B cell (primary cell): Measurements from ENCODE around the gene CCDC178. TPM values are rescaled to one million over a fixed set of nuclear protein-coding genes. Genes with fewer than 3 reads are reported as not detected.

Experiments
- ATAC-seq: fragments of 200-7000 bp; cut with Tn5 transposase; one replicate; pipeline ENCODE4 v1.10.0; 2021; ENCODE audit warnings: low read depth, mild to moderate bottlenecking, moderate number of reproducible peaks, moderate library complexity
- CTCF ChIA-PET: fragments of 350-600 bp; sonication (Branson Sonifier 250); formaldehyde crosslinking; loops from one replicate; lab custom pipeline; 2021; ENCODE audit warnings: antibody characterized with exemption, inconsistent platforms; lab: Charles Lee
- POLR2A ChIA-PET: fragments of 350-600 bp; sonication (Branson Sonifier 250); formaldehyde crosslinking; loops from one replicate; lab custom pipeline; 2021; ENCODE audit warnings: antibody characterized with exemption; lab: Charles Lee
- DNase-seq: peaks from one replicate; pipeline ENCODE4 v3.0.0; 2013
- H2AFZ ChIP-seq: 2 replicates; pipeline ENCODE4 v1.6.1; 2012; ENCODE audit warnings: mild to moderate bottlenecking, low read depth, low read length; ENCODE audit not compliant: insufficient read depth, poor library complexity, severe bottlenecking
- H3K27ac ChIP-seq, 2 donors: 1 replicate in 1 of 2; 2 replicates in 1 of 2; pipeline ENCODE4 v1.5.1; 2012 to 2013; ENCODE audit warnings: low read length in 2 of 2, mild to moderate bottlenecking in 2 of 2, moderate library complexity in 1 of 2
- H3K27me3 ChIP-seq, 4 experiments: fragments of 200-600 bp in 1 of 4; sonication (generic) in 1 of 4; replicated peaks in 1 of 4; 1 replicate in 2 of 4; 2 replicates in 2 of 4; pipeline versions ENCODE4 v1.6.1 to v1.7.0; 2013 to 2016; ENCODE audit warnings: low read length in 3 of 4, mild to moderate bottlenecking in 2 of 4, mixed read lengths in 1 of 4, moderate library complexity in 1 of 4; ENCODE audit not compliant: insufficient read depth in 4 of 4, control insufficient read depth in 3 of 4; ENCODE audit errors: control extremely low read depth in 1 of 4
- H3K36me3 ChIP-seq, 2 experiments: replicated peaks in 1 of 2; 1 replicate in 1 of 2; 2 replicates in 1 of 2; pipeline versions ENCODE4 v1.6.1 to v1.7.1; 2013; ENCODE audit warnings: low read length in 1 of 2; ENCODE audit not compliant: insufficient read depth in 2 of 2, control insufficient read depth in 1 of 2; ENCODE audit errors: control extremely low read depth in 1 of 2, extremely low read depth in 1 of 2
- H3K4me1 ChIP-seq, 2 donors: fragments of 200-600 bp in 1 of 2; sonication (generic) in 1 of 2; 1 replicate in 1 of 2; 2 replicates in 1 of 2; pipeline versions ENCODE4 v1.5.1 to v1.6.1; 2013 to 2017; ENCODE audit warnings: low read length in 2 of 2; ENCODE audit not compliant: control insufficient read depth in 2 of 2, insufficient read depth in 2 of 2
- H3K4me2 ChIP-seq: replicated peaks from 2 replicates; pipeline ENCODE3; 2012; ENCODE audit warnings: mild to moderate bottlenecking, low read depth, low read length; ENCODE audit not compliant: poor library complexity, severe bottlenecking
- H3K4me3 ChIP-seq, 5 experiments: fragments of 200-600 bp in 1 of 5; sonication (generic) in 1 of 5; 1 replicate in 3 of 5; 2 replicates in 2 of 5; pipeline versions ENCODE4 v1.5.1 to v1.7.0; 2011 to 2016; ENCODE audit warnings: low read length in 4 of 5, mild to moderate bottlenecking in 4 of 5, low read depth in 2 of 5, control low read depth in 1 of 5, moderate library complexity in 1 of 5; ENCODE audit not compliant: insufficient read depth in 1 of 5; ENCODE audit errors: control extremely low read depth in 1 of 5, extremely low read depth in 1 of 5
- H3K79me2 ChIP-seq: fragments of 200-600 bp; sonication (generic); one replicate; pipeline ENCODE4 v1.6.0; 2016; ENCODE audit warnings: low read length; ENCODE audit not compliant: control insufficient read depth, insufficient read depth
- H3K9ac ChIP-seq: fragments of 200-600 bp; sonication (generic); 2 replicates; pipeline ENCODE4 v1.6.1; 2017; ENCODE audit warnings: mild to moderate bottlenecking, low read length, moderate library complexity
- H3K9me3 ChIP-seq, 3 donors: one replicate each; pipeline versions ENCODE4 v1.6.1 to v1.7.1; 2013; ENCODE audit warnings: low read length in 2 of 3; ENCODE audit not compliant: control insufficient read depth in 2 of 3, insufficient read depth in 1 of 3; ENCODE audit errors: control extremely low read depth in 1 of 3
- H4K20me1 ChIP-seq: 2 replicates; pipeline ENCODE4 v1.6.0; 2012; ENCODE audit warnings: mild to moderate bottlenecking, low read length; ENCODE audit not compliant: insufficient read depth, control insufficient read depth, poor library complexity, severe bottlenecking
- H3K27ac Mint-ChIP-seq: one replicate; pipeline ENCODE4 v1.8.0; 2021; ENCODE audit warnings: mixed read lengths
- H3K27me3 Mint-ChIP-seq: one replicate; pipeline ENCODE4 v1.8.0; 2021; ENCODE audit warnings: mixed read lengths
- H3K4me1 Mint-ChIP-seq: one replicate; pipeline ENCODE4 v1.8.0; 2021; ENCODE audit warnings: mixed read lengths
- H3K4me3 Mint-ChIP-seq: one replicate; pipeline ENCODE4 v1.8.0; 2021; ENCODE audit warnings: mixed read lengths
- H3K9me3 Mint-ChIP-seq: one replicate; pipeline ENCODE4 v1.8.0; 2022; ENCODE audit warnings: mixed read lengths; ENCODE audit not compliant: insufficient read depth
- CTCF ChIP-seq: fragments of 200-600 bp; IDR thresholded peaks from one replicate; pipeline ENCODE4 v1.8.0; 2022; ENCODE audit warnings: antibody characterized with exemption, mild to moderate bottlenecking
- EZH2 ChIP-seq: IDR thresholded peaks from 2 replicates; pipeline ENCODE4 v1.6.1; 2012; ENCODE audit warnings: borderline replicate concordance, low read depth, mild to moderate bottlenecking, moderate library complexity, low read length; ENCODE audit not compliant: insufficient read depth, poor library complexity, severe bottlenecking
- WGBS: methylation state at CpG from one replicate; pipeline ENCODE4 v1.1.5; 2013; ENCODE audit warnings: missing lambda C conversion rate; ENCODE audit not compliant: insufficient coverage; 5-methylcytosine and 5-hydroxymethylcytosine counted together
- intact Hi-C: fragments of 100-400 bp; cut with micrococcal nuclease; formaldehyde crosslinking; loops from one replicate; pipeline ENCODE4 v1.10.0; 2022
- polyA plus RNA-seq: library from polyadenylated mRNA; depleted of rRNA; stranded (reverse); fragments of >200 nt; gene quantifications from 2 replicates; pipeline ENCODE4 v1.2.3, GENCODE V29; 2012
- total RNA-seq, 2 donors: library from RNA; stranded (reverse); fragments of 120-200 nt in 1 of 2; gene quantifications; 1 replicate in 1 of 2; 2 replicates in 1 of 2; pipeline versions ENCODE4 v1.2.3 to v1.2.4, GENCODE V29; 2013 to 2022

CCDC178 gene
- total and polyA plus RNA-seq, 2 donors (not counting 1 experiment from before 2014, with no cell fraction given) = not detected

- intact Hi-C loops = no loop called here
- Histone ChIP-seq H3K4me2 (no peak overlapping the region), H3K9me3 (no peaks in the 10 kb centered on the region), H3K4me1 (no peaks in the 10 kb centered on the region), H2AFZ (no peak overlapping the region), H3K27me3 (no peaks in the 10 kb centered on the region), H3K79me2 (no peaks in the 10 kb centered on the region), H3K4me3 (no peak overlapping the region), H4K20me1 (no peaks in the 10 kb centered on the region), H3K27ac (no peak overlapping the region), H3K36me3 (no peaks in the 10 kb centered on the region), H3K9ac (no peak overlapping the region)
- no peak overlapping the region for H3K27ac Mint-ChIP-seq
- no peak for DNase-seq
- CTCF ChIA-PET = no interaction called here
- H3K4me3 Mint-ChIP-seq = no peak overlapping the region
- H3K4me1 Mint-ChIP-seq = no peaks in the 10 kb centered on the region
- POLR2A ChIA-PET = no interaction called here
- H3K27me3 Mint-ChIP-seq = no peaks in the 10 kb centered on the region
- TF ChIP-seq EZH2 = no peak
- H3K9me3 Mint-ChIP-seq = no peaks in the 10 kb centered on the region
- ATAC-seq = no peak
- no CpG with 5 or more reads among the region's 4 CpGs for WGBS
Measured at GRCh38 chr18:33375829-33376228, 64.7 kb downstream of the CCDC178 start.

DNA sequence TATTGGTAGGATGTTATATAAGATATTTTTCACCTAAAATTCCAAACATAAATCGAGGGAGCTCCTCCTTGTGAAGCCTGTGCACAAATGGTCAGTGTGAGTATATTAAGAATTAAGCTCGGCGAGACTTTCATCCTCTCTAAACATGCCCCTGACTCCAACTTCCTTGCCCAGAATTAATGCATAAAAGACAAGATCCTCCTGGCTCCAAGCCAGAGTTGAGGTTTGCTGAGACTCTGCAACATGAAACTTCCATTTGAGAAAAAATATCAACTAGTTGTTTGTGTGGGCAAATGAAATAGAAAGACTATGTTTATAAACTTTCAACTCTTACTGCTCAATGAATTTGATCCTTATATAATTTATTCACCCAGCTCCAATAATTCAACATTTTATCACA is 68.1 kb downstream of the CCDC178 start:
- Histone ChIP-seq H4K20me1 (no peaks in the 10 kb centered on the region), H2AFZ (no peak overlapping the region), H3K79me2 (no peaks in the 10 kb centered on the region), H3K4me1 (no peaks in the 10 kb centered on the region), H3K27me3 (no peaks in the 10 kb centered on the region), H3K4me3 (no peak overlapping the region), H3K9me3 (no peaks in the 10 kb centered on the region), H3K4me2 (no peak overlapping the region), H3K9ac (no peak overlapping the region), H3K27ac (no peak overlapping the region), H3K36me3 (no peaks in the 10 kb centered on the region)
- Mint-ChIP-seq H3K9me3 (no peaks in the 10 kb centered on the region), H3K4me3 (no peak overlapping the region), H3K27me3 (no peaks in the 10 kb centered on the region), H3K27ac (no peak overlapping the region), H3K4me1 (no peaks in the 10 kb centered on the region)
- ATAC-seq (no peak), DNase-seq (no peak)
- ChIA-PET POLR2A (no interaction called here), CTCF (no interaction called here)
- no peak for TF ChIP-seq CTCF
- no peak for TF ChIP-seq EZH2
- intact Hi-C loops = no loop called here
- no CpG with 5 or more reads among the region's 3 CpGs for WGBS
